ENCODE results near the gene TCTA. TPM values are rescaled to one million over a fixed set of nuclear protein-coding genes. Genes with fewer than 3 reads are reported as not detected.
"Not testable (repeated sequence)": the region's sequence is repeated elsewhere in the genome, so short reads cannot be mapped to it uniquely, and the experiment has no call there.

Gene TCTA
- total RNA-seq, 4 donors from 2014 or later = 22.0 to 29.8 (median 26.2) TPM

DNA sequence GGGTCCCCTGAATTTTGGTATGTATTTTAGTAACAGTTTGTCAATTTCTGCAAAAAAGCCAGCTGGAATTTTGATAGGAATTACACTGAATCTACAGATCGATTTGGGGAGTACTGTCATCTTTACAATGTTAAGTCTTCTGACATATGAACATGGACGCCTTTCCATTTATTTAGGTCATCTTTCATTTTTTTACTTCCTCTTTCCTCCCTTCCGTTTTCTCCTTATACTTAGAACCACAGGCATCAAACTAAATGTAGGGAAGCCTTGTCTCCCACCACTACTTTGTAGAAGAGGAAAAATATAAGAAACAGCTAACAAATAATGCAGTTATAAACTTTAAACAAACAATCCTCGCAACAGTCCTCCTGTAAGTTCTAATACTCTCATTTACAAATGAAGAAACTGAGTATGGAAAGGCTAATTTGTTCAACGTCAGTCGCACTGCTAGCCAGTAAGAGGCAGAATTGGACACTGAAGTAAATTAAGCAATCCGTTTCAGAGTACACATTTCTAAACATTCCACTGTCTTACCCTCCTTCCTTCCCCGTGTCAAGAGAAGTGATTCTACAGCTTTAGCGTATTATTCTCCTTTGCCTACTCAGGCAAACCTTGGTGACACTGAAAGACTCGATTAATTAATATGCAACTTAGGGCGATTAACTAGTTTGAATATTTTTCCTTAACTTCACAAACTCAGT, 26.0 kb upstream of the TCTA start:
- Histone ChIP-seq H3K4me1 (peaks cover 29 to 92% (median 80%) of the 10 kb centered on the region in 4 donors), H3K27me3 (no peaks in the 10 kb centered on the region), H3K4me3 (no peak overlapping the region), H3K36me3 (no peaks in the 10 kb centered on the region), H3K27ac (replicated peaks in 1 of 4) (peak overlapping the region in 1 of 4 donors; percentile 33), H3K9me3 (no peaks in the 10 kb centered on the region)
- DNase-seq (ENCODE audit: extremely low spot score) = no peak
- TF ChIP-seq EP300 (IDR thresholded peaks at IDR 0.05) = no peak
- TF ChIP-seq POLR2A (IDR thresholded peaks at IDR 0.05; ENCODE audit: low read depth) = no peak
- TF ChIP-seq POLR2AphosphoS5 (IDR thresholded peaks at IDR 0.05) = no peak
- TF ChIP-seq, protein P1, sequence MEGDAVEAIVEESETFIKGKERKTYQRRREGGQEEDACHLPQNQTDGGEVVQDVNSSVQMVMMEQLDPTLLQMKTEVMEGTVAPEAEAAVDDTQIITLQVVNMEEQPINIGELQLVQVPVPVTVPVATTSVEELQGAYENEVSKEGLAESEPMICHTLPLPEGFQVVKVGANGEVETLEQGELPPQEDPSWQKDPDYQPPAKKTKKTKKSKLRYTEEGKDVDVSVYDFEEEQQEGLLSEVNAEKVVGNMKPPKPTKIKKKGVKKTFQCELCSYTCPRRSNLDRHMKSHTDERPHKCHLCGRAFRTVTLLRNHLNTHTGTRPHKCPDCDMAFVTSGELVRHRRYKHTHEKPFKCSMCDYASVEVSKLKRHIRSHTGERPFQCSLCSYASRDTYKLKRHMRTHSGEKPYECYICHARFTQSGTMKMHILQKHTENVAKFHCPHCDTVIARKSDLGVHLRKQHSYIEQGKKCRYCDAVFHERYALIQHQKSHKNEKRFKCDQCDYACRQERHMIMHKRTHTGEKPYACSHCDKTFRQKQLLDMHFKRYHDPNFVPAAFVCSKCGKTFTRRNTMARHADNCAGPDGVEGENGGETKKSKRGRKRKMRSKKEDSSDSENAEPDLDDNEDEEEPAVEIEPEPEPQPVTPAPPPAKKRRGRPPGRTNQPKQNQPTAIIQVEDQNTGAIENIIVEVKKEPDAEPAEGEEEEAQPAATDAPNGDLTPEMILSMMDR (IDR thresholded peaks at IDR 0.05) = no peak
- intact Hi-C loops (cut with DNase I) = no loop called here
- 74% methylated on average over 11 of the region's 11 CpGs for WGBS

DNA sequence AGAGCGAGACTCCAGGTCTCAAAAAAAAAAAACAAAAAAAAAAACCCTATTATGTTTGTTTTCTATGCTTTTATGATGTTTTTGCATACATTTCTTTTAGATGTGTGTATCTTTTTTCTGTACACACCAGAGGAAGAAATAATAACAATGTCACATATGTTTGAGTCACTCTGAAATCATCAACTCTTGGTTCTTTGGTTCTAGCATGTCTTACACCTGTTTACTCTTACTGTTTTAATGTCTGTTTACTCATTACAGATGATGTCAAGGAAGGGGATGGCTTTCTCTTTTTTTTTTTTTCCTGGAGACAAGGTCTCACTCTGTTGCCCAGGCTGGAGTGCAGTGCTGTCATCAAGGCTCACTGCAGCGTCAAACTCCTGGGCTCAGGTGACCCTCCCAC, 24.5 kb upstream of the TCTA start:
- intact Hi-C loops (cut with DNase I) = no loop called here
- Histone ChIP-seq H3K4me3 (no peak overlapping the region), H3K36me3 (no peaks in the 10 kb centered on the region), H3K9me3 (no peaks in the 10 kb centered on the region), H3K27me3 (no peaks in the 10 kb centered on the region), H3K4me1 (peaks cover 39 to 94% (median 89%) of the 10 kb centered on the region in 4 donors), H3K27ac (replicated peaks in 1 of 4) (no peak overlapping the region)
- 93% methylated on average over 2 of the region's 2 CpGs for WGBS
- no peak for DNase-seq (ENCODE audit: extremely low spot score)
- TF ChIP-seq POLR2A (IDR thresholded peaks at IDR 0.05; ENCODE audit: low read depth) (no peak), POLR2AphosphoS5 (IDR thresholded peaks at IDR 0.05) (no peak), EP300 (IDR thresholded peaks at IDR 0.05) (no peak)
- TF ChIP-seq, protein P1 (IDR thresholded peaks at IDR 0.05) = no peak

DNA sequence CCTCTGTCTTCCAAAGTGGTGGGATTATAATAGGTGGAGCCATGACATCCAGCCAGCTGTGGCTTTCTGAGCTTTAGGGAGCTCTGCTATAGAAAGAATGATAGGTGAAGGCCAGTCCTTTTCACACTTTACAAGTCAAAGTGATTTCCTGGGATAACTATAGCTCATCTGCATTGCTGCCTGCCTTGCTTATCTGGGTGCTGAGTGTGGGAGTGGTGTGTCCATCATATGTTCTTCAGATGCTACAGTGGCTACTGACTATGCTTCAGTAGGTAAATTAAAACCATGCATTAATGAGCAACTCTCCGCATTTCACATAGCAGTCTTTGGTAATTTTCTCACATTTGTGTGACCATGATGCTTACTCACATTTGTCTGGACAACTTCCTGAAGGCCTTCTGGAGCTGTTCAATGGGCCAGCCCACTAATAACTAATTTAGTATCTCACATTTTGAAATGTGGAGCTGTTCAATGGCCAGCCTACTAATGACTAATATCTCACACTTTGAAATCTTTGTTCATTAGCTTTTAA, 23.9 kb upstream of the TCTA start:
- Histone ChIP-seq H3K4me1 (peaks cover 43 to 94% (median 88%) of the 10 kb centered on the region in 4 donors), H3K27ac (replicated peaks in 1 of 4) (no peak overlapping the region), H3K9me3 (no peaks in the 10 kb centered on the region), H3K4me3 (no peak overlapping the region), H3K36me3 (no peaks in the 10 kb centered on the region), H3K27me3 (no peaks in the 10 kb centered on the region)
- intact Hi-C loops (cut with DNase I) = no loop called here
- 100% methylated on average over 1 of the region's 1 CpG for WGBS
- TF ChIP-seq EP300 (IDR thresholded peaks at IDR 0.05) = no peak
- TF ChIP-seq, protein P1 (IDR thresholded peaks at IDR 0.05) = no peak
- TF ChIP-seq POLR2AphosphoS5 (IDR thresholded peaks at IDR 0.05) = no peak
- TF ChIP-seq POLR2A (IDR thresholded peaks at IDR 0.05; ENCODE audit: low read depth) = no peak
- DNase-seq (ENCODE audit: extremely low spot score) = no peak

DNA sequence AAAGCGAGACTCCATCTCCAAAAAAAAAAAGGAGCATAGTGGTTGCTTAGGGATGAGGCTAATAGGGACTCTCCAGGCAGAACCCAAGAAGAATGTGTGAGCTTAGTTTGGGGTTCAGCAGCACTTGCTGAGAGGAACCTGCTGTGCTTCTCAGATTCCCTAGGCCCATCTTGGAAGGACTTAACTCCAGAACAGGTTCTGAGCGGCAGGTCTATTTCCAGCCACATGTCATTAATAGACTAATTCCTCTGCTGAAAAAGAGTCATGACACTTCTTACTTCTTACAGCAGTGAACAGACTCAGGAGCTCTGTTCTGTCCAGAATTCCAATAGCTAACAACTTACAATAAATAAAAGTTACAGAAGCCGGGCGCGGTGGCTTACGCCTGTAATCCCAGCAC, 22.9 kb upstream of the TCTA start:
- H3K27ac ChIP-seq (replicated peaks in 1 of 4) = no peak overlapping the region
- no peak for DNase-seq (ENCODE audit: extremely low spot score)
- no peak for TF ChIP-seq POLR2A (IDR thresholded peaks at IDR 0.05; ENCODE audit: low read depth)
- TF ChIP-seq EP300 (IDR thresholded peaks at IDR 0.05) = no peak
- TF ChIP-seq POLR2AphosphoS5 (IDR thresholded peaks at IDR 0.05) = no peak
- TF ChIP-seq, protein P1 (IDR thresholded peaks at IDR 0.05) = no peak
- H3K9me3 ChIP-seq = no peaks in the 10 kb centered on the region
- H3K4me3 ChIP-seq = no peak overlapping the region
- intact Hi-C loops (cut with DNase I) = no loop called here
- peaks cover 48 to 91% (median 79%) of the 10 kb centered on the region in 4 donors for H3K4me1 ChIP-seq
- WGBS = 99% methylated on average over 6 of the region's 6 CpGs
- no peaks in the 10 kb centered on the region for H3K27me3 ChIP-seq
- no peaks in the 10 kb centered on the region for H3K36me3 ChIP-seq

DNA sequence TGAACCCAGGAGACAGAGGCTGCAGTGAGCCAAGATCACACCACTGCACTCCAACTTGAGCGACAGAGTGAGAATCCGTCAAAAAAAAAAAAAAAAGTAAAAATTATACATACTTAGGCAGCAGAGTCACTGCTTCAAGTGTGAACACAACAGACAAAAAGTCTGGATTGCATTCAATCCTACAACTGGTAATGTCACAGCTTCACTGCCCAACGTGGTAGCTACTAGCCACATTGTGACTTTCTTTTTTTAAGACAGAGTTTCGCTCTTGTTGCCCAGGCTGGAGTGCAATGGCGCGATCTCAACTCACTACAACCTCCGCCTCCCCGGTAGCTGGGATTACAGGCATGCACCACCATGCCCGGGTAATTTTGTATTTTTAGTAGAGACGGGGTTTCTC, 20.9 kb upstream of the TCTA start:
- H3K27ac ChIP-seq (replicated peaks in 1 of 4); H3K9me3 ChIP-seq; intact Hi-C loops (cut with DNase I); DNase-seq (ENCODE audit: extremely low spot score); H3K4me3 ChIP-seq; H3K27me3 ChIP-seq: not testable (repeated sequence)
- WGBS = 77% methylated on average over 10 of the region's 10 CpGs
- Histone ChIP-seq H3K4me1 (peaks cover 63 to 90% (median 78%) of the 10 kb centered on the region in 4 donors), H3K36me3 (peaks cover 4 to 14% (median 8%) of the 10 kb centered on the region in 4 donors)

All from esophagus muscularis mucosa (tissue), 4 donors.